Fibroblast of skin of left biceps (primary cell): Measurements from ENCODE around the gene VPS37D.
"Not testable (repeated sequence)": the region's sequence is repeated elsewhere in the genome, so short reads cannot be mapped to it uniquely, and the experiment has no call there.

Experiments used
- DNase-seq, 2 experiments: peaks; one replicate each; pipeline ENCODE4 v3.0.0-alpha.2; 2013; ENCODE audit warnings: low read depth in 2 of 2

VPS37D gene

DNA sequence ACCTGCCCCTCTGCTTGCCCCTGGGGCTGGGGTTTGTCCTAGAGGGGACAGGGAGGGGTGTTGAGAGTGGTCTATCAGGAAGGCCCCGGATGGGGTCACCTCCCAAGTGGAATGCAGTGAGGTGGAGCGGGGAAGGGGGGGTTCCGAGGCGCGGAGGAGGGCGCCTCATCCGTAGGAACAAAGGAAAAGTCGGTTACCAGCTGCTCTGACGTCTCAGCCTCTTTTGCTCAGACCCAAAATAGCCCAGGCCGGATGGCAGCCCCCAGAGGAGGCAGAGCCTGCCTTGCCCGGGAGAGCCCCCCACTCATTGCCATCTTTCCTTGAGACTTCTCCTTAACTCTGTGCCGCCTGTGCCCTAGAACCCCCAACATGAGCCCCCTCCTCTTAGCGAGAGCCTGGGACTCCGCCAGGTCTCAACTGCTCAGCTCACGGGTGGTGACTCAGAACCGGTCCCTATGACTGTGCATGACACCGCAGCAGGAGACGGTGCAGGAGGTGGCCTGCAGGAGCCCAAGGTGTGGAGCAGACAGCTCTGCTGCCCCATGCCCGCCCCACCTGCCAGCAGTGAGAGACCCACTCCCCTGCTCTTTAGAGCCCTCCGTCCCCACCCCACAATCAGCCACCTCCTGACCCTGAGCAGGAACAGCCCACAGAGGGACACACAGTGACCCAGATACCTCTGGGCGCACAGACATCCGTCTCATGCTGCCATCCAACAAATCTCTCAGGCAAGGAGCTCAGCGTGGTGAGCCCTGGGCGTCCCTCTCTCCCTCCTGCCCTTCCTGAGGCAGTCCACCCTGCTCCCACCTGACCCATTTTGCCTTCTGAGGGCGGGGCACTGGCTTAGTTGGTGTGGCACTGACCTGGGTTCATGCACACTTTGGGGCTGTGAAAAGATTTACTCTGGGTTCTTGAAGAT lies 38.8 kb downstream of the VPS37D start:
- DNase-seq: no peak

DNA sequence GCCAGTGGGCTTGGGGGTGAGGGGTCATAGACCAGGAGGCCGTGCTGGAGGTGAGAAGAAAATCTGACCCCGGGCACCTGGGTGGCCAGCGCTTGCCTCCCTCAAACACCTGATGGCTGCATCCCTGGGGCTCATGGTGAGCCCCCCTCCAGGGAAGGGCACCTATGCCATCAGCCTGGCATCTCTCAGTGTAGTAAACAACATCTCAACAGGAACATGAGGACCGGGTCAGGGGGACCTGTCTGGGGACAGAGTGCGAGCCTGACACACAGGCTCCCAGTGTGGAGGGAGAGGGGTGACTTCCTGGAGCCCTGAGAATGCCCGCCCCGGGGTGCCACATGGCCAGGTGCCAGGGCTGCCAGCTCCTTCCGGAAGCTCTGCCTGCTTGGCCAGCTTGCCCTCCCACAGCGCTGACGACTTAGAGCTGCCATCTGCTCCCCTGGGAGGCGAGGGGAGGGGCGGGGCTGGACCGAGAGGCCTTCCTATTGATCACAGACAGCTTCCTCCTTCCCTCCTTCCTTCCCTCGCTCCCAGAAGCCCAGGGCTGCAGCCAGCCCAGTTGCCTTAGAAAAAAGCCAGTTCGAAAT lies 39.5 kb downstream of the VPS37D start:
- no peak for DNase-seq

DNA sequence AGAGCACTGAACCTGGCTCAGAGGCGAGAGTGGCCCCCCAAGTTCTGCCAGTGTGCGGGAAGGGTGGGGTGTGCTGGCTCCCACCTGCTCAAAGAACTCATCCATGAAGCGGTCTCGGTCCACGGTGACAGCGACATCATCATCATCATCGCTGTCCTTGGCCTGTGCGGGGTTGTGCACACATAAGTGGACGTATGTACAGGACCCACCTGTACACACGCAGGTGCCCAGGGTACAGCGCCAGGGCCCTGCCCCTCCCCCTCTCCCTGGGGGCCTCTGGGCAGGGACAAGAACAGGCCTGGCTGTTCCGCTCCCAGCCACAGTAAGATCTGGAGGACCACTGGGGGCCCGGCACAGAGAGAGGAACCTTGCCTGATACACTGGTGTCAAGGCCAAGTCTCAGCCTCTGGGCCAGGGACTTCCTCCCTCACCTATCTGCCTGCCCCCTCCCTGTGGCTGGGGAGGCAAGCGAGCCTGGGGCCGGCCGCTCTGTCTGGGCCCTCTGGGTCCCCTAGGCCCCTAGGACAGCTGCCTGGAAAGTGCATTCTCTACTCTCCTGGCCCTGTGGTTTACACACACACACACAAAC lies 41.4 kb downstream of the VPS37D start:
- DNase-seq: no peak

- no peak for DNase-seq
These were observed 45.1 kb downstream of the VPS37D start for GRCh38 chr7:73712773-73713172.

- DNase-seq: not testable (repeated sequence)
These were observed 45.7 kb downstream of the VPS37D start for GRCh38 chr7:73713319-73713718.

DNA sequence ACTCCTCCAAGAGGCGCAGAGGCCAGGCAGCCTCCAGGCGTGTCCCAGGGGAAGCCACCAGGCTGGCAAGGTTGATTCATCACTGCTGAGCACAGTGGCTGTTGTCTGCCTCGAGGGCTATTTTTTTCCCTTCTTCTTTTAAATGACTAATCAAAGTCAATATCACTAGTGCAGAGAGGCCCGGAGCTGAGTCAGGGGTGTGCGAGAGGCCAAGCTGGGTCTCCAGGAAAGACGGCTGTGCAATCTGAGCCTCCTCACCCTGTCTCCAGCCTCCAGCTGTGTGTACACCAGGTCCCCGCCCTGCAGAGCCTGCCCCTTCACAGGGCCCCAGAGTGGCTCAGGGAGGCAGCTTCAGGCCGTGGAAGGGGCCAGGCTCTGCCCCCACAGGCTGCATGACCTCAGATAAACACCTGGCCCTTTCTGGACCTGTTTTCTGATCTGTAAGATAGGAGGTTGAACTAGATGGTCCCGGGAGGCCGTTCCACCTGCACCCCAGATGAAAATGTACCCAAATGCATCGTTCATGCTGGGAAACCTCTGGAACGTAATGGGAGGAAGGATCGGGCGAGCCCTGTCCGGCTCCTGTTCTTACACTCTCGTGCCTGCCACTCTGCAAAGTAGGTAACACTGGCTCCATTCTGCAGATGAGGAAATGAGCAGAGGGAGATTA lies 48.2 kb downstream of the VPS37D start:
- peak; percentile 71 for DNase-seq

GRCh38 chr7:73716318-73716890 lies 48.8 kb downstream of the VPS37D start:
- no peak for DNase-seq

DNA sequence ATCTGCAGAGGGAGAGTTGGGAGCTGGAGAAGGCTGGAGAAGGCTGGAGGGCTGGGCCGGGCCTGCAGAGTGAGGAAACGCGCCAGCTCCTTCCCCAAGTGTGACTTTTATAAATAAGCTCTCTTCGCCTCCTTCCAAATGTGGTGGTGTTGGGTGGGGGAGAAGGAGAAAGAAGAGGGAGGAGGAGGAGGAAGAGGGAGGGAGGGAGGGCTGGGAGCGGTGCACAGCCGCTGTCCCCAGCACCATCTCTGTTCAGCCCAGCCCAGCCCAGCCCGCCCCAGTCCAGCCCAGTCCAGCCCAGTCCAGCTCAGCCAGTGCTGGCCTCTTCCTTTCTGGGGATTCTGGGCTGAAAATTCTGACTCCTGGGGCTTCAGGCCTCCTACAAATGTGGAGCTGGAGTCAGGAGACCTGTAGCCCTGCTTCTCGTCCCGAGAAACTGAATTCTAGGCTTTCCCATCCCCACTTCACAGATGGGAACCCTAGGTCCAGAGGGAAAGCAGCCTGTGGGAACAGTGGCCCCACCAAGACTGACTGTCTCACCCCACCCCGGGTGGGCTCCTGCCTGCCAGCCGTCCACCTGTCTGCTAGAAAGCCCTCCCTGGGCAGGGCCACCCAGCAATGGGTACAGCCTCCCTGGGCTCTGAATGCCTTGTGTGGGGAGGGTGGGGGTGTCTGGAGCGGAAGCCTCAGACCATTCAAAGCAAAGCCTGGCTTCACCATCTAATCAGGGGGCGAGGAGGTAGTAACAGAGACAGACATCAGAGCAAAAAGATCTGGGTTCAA lies 49.6 kb downstream of the VPS37D start:
- DNase-seq: no peak

DNA sequence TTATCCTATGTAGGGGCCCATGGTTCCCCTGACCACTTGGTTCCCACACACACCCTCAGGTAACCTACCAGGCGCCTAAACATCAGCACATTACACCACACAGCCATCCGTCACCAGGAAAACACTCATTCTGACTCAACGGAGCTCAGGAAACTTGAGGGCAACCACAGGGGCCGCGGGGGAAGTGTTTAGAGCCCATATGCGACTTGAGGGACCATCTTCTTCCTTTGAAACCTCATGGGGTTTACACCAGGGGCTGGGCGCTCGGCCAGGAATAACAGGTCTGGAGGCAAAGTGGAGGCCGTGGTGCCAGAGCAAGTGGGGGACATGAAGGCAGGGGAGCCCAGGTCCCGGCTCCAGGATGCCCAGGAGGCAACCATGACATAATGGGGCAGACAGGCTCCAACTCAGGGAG lies 50.4 kb downstream of the VPS37D start:
- no peak for DNase-seq

- DNase-seq: no peak
These were observed 50.8 kb downstream of the VPS37D start for GRCh38 chr7:73718438-73718881.

- DNase-seq: no peak
These were observed 51.5 kb downstream of the VPS37D start, which contains the start of gene STX1A for GRCh38 chr7:73718905-73719805. Gene STX1A, minus strand, starts transcription at chr7:73719669. Its CDS starts 38 bp downstream, at chr7:73719631.

DNA sequence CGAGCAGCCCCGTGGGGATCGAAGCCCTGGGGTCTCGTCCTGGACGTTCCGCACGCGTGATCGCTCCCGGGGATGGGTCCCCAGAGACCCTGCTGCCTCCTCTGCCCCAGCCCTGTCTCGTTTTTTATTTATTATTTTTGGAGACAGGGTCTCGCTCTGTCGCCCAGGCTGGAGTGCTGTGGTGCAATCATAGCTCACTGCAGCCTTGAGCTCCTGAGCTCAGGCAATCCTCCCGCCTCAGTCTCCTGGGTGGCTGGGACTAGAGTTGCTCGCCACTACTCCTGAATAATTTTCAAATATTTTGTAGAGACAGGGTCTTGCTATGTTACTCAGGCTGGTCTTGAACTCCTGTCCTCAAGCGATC lies 52.2 kb downstream of the VPS37D start:
- no peak for DNase-seq

DNA sequence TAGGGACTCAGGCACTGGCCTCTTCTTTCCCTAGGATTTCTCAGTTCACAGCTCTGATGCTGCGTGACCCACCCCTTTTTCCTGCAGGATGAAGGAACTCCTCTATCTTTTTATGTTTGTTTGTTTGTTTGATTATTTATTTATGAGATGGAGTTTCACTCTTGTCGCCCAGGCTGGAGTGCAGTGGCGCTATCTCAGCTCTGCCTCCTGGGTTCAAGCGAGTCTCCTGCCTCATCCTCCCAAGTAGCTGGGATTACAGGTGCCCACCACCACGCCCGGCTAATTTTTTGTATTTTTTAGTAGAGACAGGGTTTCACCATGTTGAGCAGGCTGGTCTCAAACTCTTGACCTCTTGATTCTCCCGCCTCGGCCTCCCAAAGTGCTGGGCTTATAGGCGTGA lies 52.8 kb downstream of the VPS37D start:
- not testable (repeated sequence) for DNase-seq

GRCh38 chr7:73721377-73721817 lies 53.8 kb downstream of the VPS37D start:
- DNase-seq: no peak
